Measurements from ENCODE around the gene WDR45B. TPM values are rescaled to one million over a fixed set of nuclear protein-coding genes. Genes with fewer than 3 reads are reported as not detected.

Gene WDR45B
- total RNA-seq, 1 experiment from 2014 or later, result 132 TPM

GRCh38 chr17:82568997-82569393 lies 79.2 kb downstream of the WDR45B start:
- intact Hi-C loops (cut with micrococcal nuclease; ENCODE audit: unreplicated experiment), result no loop called here
- DNase-seq (ENCODE audit: low read depth, low spot score) (no peak), ATAC-seq (no peak)
- H3K4me3 ChIP-seq (ENCODE audit: low read depth in 2 of 2, low read length in 2 of 2), result no peak overlapping the region
- TSS peak; percentile 23 for BruUV-seq (replicated peaks)
- in situ Hi-C loops (cut with HindIII; ENCODE audit: low pct_unique_long_range_greater_than_20kb, low sequenced_read_pairs), result no loop called here
- H3K36me3 ChIP-seq (ENCODE audit: control insufficient read depth, insufficient read depth, low read length), result peaks cover 10% of the 10 kb centered on the region; the same call in 1 of the 2 replicates
- no peak overlapping the region for H3K27ac ChIP-seq (ENCODE audit: low read length)
- H3K9me3 ChIP-seq (ENCODE audit: control insufficient read depth, insufficient read depth, low read depth, low read length), result no peaks in the 10 kb centered on the region
- TF ChIP-seq POLR2AphosphoS5 (IDR thresholded peaks at IDR 0.05; ENCODE audit: low read depth, low read length), result no peak
- no peak for TF ChIP-seq SIN3A (IDR thresholded peaks at IDR 0.05; ENCODE audit: borderline replicate concordance, insufficient read depth, low read depth, low read length)
- TF ChIP-seq CTCF (IDR thresholded peaks at IDR 0.05), result no peak
- TF ChIP-seq TCF7L2 (IDR thresholded peaks at IDR 0.05; ENCODE audit: low read depth, low read length), result no peak
- TF ChIP-seq, protein P1, sequence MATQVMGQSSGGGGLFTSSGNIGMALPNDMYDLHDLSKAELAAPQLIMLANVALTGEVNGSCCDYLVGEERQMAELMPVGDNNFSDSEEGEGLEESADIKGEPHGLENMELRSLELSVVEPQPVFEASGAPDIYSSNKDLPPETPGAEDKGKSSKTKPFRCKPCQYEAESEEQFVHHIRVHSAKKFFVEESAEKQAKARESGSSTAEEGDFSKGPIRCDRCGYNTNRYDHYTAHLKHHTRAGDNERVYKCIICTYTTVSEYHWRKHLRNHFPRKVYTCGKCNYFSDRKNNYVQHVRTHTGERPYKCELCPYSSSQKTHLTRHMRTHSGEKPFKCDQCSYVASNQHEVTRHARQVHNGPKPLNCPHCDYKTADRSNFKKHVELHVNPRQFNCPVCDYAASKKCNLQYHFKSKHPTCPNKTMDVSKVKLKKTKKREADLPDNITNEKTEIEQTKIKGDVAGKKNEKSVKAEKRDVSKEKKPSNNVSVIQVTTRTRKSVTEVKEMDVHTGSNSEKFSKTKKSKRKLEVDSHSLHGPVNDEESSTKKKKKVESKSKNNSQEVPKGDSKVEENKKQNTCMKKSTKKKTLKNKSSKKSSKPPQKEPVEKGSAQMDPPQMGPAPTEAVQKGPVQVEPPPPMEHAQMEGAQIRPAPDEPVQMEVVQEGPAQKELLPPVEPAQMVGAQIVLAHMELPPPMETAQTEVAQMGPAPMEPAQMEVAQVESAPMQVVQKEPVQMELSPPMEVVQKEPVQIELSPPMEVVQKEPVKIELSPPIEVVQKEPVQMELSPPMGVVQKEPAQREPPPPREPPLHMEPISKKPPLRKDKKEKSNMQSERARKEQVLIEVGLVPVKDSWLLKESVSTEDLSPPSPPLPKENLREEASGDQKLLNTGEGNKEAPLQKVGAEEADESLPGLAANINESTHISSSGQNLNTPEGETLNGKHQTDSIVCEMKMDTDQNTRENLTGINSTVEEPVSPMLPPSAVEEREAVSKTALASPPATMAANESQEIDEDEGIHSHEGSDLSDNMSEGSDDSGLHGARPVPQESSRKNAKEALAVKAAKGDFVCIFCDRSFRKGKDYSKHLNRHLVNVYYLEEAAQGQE (IDR thresholded peaks at IDR 0.05; ENCODE audit: insufficient read depth in 1 of 2, low read depth in 2 of 2, low read length in 1 of 2), result no peak
- H3K27me3 ChIP-seq (ENCODE audit: control insufficient read depth, insufficient read depth, low read length), result no peaks in the 10 kb centered on the region
- ChIA-PET POLR2A (no interaction called here), CTCF (no interaction called here)
- peaks cover 3% of the 10 kb centered on the region; the same call in 1 of the 2 replicates for H3K4me1 ChIP-seq (ENCODE audit: control insufficient read depth, insufficient read depth, low read length)

DNA sequence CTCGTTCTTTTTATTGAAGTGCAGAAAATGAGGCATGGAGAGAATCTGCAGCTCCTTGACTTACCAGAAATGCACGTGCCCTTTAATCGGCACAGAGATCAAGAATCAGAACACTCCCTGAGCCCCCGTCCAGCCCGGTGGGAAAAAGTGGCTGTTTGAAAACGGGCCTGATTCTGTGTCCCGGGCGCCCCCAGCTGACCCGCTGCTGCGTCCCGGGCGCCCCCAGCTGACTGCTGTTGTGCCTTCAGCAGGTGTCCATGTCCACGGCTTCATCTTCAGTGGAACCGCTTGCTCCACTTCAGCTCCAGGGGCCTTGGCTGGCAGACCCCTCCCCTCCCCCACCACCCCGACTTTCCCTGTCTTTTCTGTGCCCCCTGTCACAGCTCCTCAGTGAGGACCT lies 81.0 kb downstream of the WDR45B start:
- ChIA-PET POLR2A (no interaction called here), CTCF (no interaction called here)
- Histone ChIP-seq H3K27ac (ENCODE audit: low read length) (no peak overlapping the region), H3K9me3 (ENCODE audit: control insufficient read depth, insufficient read depth, low read depth, low read length) (no peaks in the 10 kb centered on the region), H3K4me3 (ENCODE audit: low read depth in 2 of 2, low read length in 2 of 2) (no peak overlapping the region), H3K27me3 (ENCODE audit: control insufficient read depth, insufficient read depth, low read length) (no peaks in the 10 kb centered on the region), H3K4me1 (ENCODE audit: control insufficient read depth, insufficient read depth, low read length) (peaks cover 3% of the 10 kb centered on the region; the same call in 1 of the 2 replicates), H3K36me3 (ENCODE audit: control insufficient read depth, insufficient read depth, low read length) (peaks cover 2% of the 10 kb centered on the region; the same call in 1 of the 2 replicates)
- TF ChIP-seq CTCF (IDR thresholded peaks at IDR 0.05), result no peak
- BruUV-seq (replicated peaks), result no TSS peak
- ATAC-seq, result no peak
- no peak for DNase-seq (ENCODE audit: low read depth, low spot score)
- in situ Hi-C loops (cut with HindIII; ENCODE audit: low pct_unique_long_range_greater_than_20kb, low sequenced_read_pairs), result no loop called here
- intact Hi-C loops (cut with micrococcal nuclease; ENCODE audit: unreplicated experiment), result no loop called here
